Measurements from ENCODE around the gene NCK2.
A peak's percentile ranks its signal among the peaks of the same experiment; 100 is the strongest.

The NCK2 gene

GRCh38 chr2:105773568-105773967 is 28.9 kb downstream of the NCK2 start:
- Mint-ChIP-seq H3K4me1 (ENCODE audit: low read depth) (peaks cover 95% of the 10 kb centered on the region), H3K9me3 (ENCODE audit: low read depth) (no peaks in the 10 kb centered on the region), H3K27me3 (no peaks in the 10 kb centered on the region), H3K27ac (peak overlapping the region; percentile 95), H3K4me3 (peak overlapping the region; percentile 30), H3K36me3 (peaks cover 4% of the 10 kb centered on the region)

GRCh38 chr2:105774781-105775337 is 30.1 kb downstream of the NCK2 start:
- no peaks in the 10 kb centered on the region for H3K27me3 Mint-ChIP-seq
- H3K4me3 Mint-ChIP-seq: peak overlapping the region; percentile 64
- peaks cover 91% of the 10 kb centered on the region for H3K4me1 Mint-ChIP-seq (ENCODE audit: low read depth)
- H3K9me3 Mint-ChIP-seq (ENCODE audit: low read depth): no peaks in the 10 kb centered on the region
- peaks cover 2% of the 10 kb centered on the region for H3K36me3 Mint-ChIP-seq
- H3K27ac Mint-ChIP-seq: peak overlapping the region; percentile 95

- Mint-ChIP-seq H3K4me3 (peak overlapping the region; percentile 70), H3K36me3 (peaks cover 4% of the 10 kb centered on the region), H3K27ac (peak overlapping the region; percentile 95)
Observed at GRCh38 chr2:105775809-105776559, 31.3 kb downstream of the NCK2 start.

GRCh38 chr2:105776560-105776928 is 31.8 kb downstream of the NCK2 start:
- Mint-ChIP-seq H3K27ac (peak overlapping the region; percentile 95), H3K27me3 (no peaks in the 10 kb centered on the region), H3K4me3 (peak overlapping the region; percentile 70), H3K4me1 (ENCODE audit: low read depth) (peaks cover 94% of the 10 kb centered on the region), H3K9me3 (ENCODE audit: low read depth) (no peaks in the 10 kb centered on the region), H3K36me3 (peaks cover 4% of the 10 kb centered on the region)

More at GRCh38 chr2:105775809-105776559, 31.3 kb downstream of the NCK2 start:
- Mint-ChIP-seq H3K27me3 (no peaks in the 10 kb centered on the region), H3K4me1 (ENCODE audit: low read depth) (peaks cover 92% of the 10 kb centered on the region), H3K9me3 (ENCODE audit: low read depth) (no peaks in the 10 kb centered on the region)

- Mint-ChIP-seq H3K4me3 (peak overlapping the region; percentile 70), H3K27me3 (no peaks in the 10 kb centered on the region), H3K36me3 (peaks cover 4% of the 10 kb centered on the region), H3K9me3 (ENCODE audit: low read depth) (no peaks in the 10 kb centered on the region), H3K4me1 (ENCODE audit: low read depth) (peaks cover 94% of the 10 kb centered on the region), H3K27ac (peak overlapping the region; percentile 95)
Observed at GRCh38 chr2:105777031-105777482, 32.3 kb downstream of the NCK2 start.

- peak overlapping the region; percentile 70 for H3K4me3 Mint-ChIP-seq
- H3K36me3 Mint-ChIP-seq: peaks cover 4% of the 10 kb centered on the region
- peak overlapping the region; percentile 95 for H3K27ac Mint-ChIP-seq
- H3K27me3 Mint-ChIP-seq: no peaks in the 10 kb centered on the region
- H3K4me1 Mint-ChIP-seq (ENCODE audit: low read depth): peaks cover 94% of the 10 kb centered on the region
- H3K9me3 Mint-ChIP-seq (ENCODE audit: low read depth): no peaks in the 10 kb centered on the region
Observed at GRCh38 chr2:105777506-105778055, 32.9 kb downstream of the NCK2 start.

GRCh38 chr2:105778080-105778607 is 33.4 kb downstream of the NCK2 start:
- Mint-ChIP-seq H3K27me3 (no peaks in the 10 kb centered on the region), H3K27ac (peak overlapping the region; percentile 95), H3K36me3 (peaks cover 4% of the 10 kb centered on the region), H3K4me3 (peak overlapping the region; percentile 70), H3K9me3 (ENCODE audit: low read depth) (no peaks in the 10 kb centered on the region), H3K4me1 (ENCODE audit: low read depth) (peaks cover 94% of the 10 kb centered on the region)

- Mint-ChIP-seq H3K36me3 (peaks cover 2% of the 10 kb centered on the region), H3K4me1 (ENCODE audit: low read depth) (peaks cover 94% of the 10 kb centered on the region), H3K27me3 (no peaks in the 10 kb centered on the region), H3K27ac (peak overlapping the region; percentile 95), H3K4me3 (peak overlapping the region; percentile 24), H3K9me3 (ENCODE audit: low read depth) (no peaks in the 10 kb centered on the region)
Observed at GRCh38 chr2:105779394-105779793, 34.7 kb downstream of the NCK2 start.

GRCh38 chr2:105780606-105781005 is 35.9 kb downstream of the NCK2 start:
- peak overlapping the region; percentile 57 for H3K4me3 Mint-ChIP-seq
- H3K9me3 Mint-ChIP-seq (ENCODE audit: low read depth): no peaks in the 10 kb centered on the region
- H3K36me3 Mint-ChIP-seq: peaks cover 2% of the 10 kb centered on the region
- H3K4me1 Mint-ChIP-seq (ENCODE audit: low read depth): peaks cover 95% of the 10 kb centered on the region
- peak overlapping the region; percentile 97 for H3K27ac Mint-ChIP-seq
- H3K27me3 Mint-ChIP-seq: no peaks in the 10 kb centered on the region

- no peaks in the 10 kb centered on the region for H3K27me3 Mint-ChIP-seq
- H3K36me3 Mint-ChIP-seq: peaks cover 5% of the 10 kb centered on the region
- H3K4me1 Mint-ChIP-seq (ENCODE audit: low read depth): peaks cover 95% of the 10 kb centered on the region
- peak overlapping the region; percentile 81 for H3K4me3 Mint-ChIP-seq
- H3K27ac Mint-ChIP-seq: peak overlapping the region; percentile 97
- H3K9me3 Mint-ChIP-seq (ENCODE audit: low read depth): no peaks in the 10 kb centered on the region
Observed at GRCh38 chr2:105781274-105781978, 36.7 kb downstream of the NCK2 start.

GRCh38 chr2:105782123-105782522 is 37.4 kb downstream of the NCK2 start:
- Mint-ChIP-seq H3K27ac (peak overlapping the region; percentile 97), H3K4me3 (peak overlapping the region; percentile 81), H3K27me3 (no peaks in the 10 kb centered on the region), H3K9me3 (ENCODE audit: low read depth) (no peaks in the 10 kb centered on the region), H3K4me1 (ENCODE audit: low read depth) (peaks cover 95% of the 10 kb centered on the region), H3K36me3 (peaks cover 5% of the 10 kb centered on the region)

GRCh38 chr2:105782646-105783045 is 37.9 kb downstream of the NCK2 start:
- Mint-ChIP-seq H3K9me3 (ENCODE audit: low read depth) (no peaks in the 10 kb centered on the region), H3K4me3 (peak overlapping the region; percentile 81), H3K4me1 (ENCODE audit: low read depth) (peaks cover 95% of the 10 kb centered on the region), H3K27ac (peak overlapping the region; percentile 97), H3K36me3 (peaks cover 5% of the 10 kb centered on the region), H3K27me3 (no peaks in the 10 kb centered on the region)

GRCh38 chr2:105783151-105783738 is 38.5 kb downstream of the NCK2 start:
- Mint-ChIP-seq H3K36me3 (peaks cover 5% of the 10 kb centered on the region), H3K4me1 (ENCODE audit: low read depth) (peaks cover 95% of the 10 kb centered on the region), H3K27ac (peak overlapping the region; percentile 97), H3K9me3 (ENCODE audit: low read depth) (no peaks in the 10 kb centered on the region), H3K4me3 (peak overlapping the region; percentile 81), H3K27me3 (no peaks in the 10 kb centered on the region)

GRCh38 chr2:105783972-105784371 is 39.3 kb downstream of the NCK2 start:
- H3K4me1 Mint-ChIP-seq (ENCODE audit: low read depth): peaks cover 96% of the 10 kb centered on the region
- H3K27me3 Mint-ChIP-seq: no peaks in the 10 kb centered on the region
- H3K36me3 Mint-ChIP-seq: peaks cover 5% of the 10 kb centered on the region
- peak overlapping the region; percentile 97 for H3K27ac Mint-ChIP-seq
- H3K9me3 Mint-ChIP-seq (ENCODE audit: low read depth): no peaks in the 10 kb centered on the region
- H3K4me3 Mint-ChIP-seq: peak overlapping the region; percentile 81
